HG02642 (cell line): ENCODE measurements around the gene LHX3.

Source experiments
- ATAC-seq: cut with Tn5 transposase; IDR thresholded peaks from one replicate; pipeline ENCODE4 v1.9.1; 2021; ENCODE audit warnings: mild to moderate bottlenecking; ENCODE audit not compliant: unreplicated experiment, poor library complexity

LHX3 gene

GRCh38 chr9:136147038-136147889, 57.7 kb downstream of the LHX3 start:
- ATAC-seq, result no peak
